Measurements from ENCODE around the gene KCNK3. TPM values are rescaled to one million over a fixed set of nuclear protein-coding genes. Genes with fewer than 3 reads are reported as not detected.

The KCNK3 gene
- total and polyA plus RNA-seq, 2 of the 13 experiments (the other 11 are each of a cell fraction or from before 2014, with no cell fraction given): not detected

DNA sequence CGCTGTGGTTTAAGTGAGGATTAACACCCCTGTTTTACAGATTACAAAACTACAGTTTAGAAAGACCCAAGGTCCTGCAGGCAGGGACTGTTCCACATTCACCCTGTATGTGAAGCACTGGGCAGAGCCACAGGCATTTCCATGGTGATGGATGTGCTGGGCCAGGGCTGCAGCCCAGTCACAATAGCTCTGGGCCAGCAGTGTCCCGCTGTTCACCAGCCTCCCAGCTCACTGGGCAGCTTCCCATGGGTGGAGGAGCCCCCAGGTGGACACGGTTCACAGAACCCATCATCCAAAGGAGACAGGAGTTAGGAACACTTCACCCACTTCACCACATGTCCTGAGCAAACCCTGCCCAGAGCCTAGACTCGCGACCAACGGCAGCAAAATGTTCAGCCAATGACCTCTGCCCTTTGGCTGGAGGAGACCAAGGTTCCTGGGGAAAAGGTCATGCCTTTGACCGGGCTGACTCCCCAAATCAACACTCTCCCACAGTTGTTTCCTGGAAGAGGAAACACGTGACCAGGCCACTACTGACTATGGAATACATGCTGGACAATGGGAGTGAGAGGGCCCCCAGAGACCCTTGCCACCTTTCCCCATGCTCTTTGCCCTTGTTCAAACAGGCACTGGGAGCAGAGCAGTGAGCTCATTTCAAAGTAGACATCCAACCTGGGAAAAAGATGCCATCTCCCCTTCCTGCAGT is 43.5 kb downstream of the KCNK3 start (continued):
- TF ChIP-seq EED (CRISPR knock-in tag; IDR thresholded peaks at IDR 0.05) (no peak), MEIS2 (CRISPR knock-in tag; IDR thresholded peaks at IDR 0.05) (no peak), ZNF431 (CRISPR knock-in tag; IDR thresholded peaks at IDR 0.05; ENCODE audit: borderline replicate concordance, low read depth) (0 out of 2 replicates have a peak, but pooled peaks have one; percentile 20), ZNF30 (CRISPR knock-in tag; IDR thresholded peaks at IDR 0.05) (no peak), ZNF496 (CRISPR knock-in tag; IDR thresholded peaks at IDR 0.05; ENCODE audit: insufficient replicate concordance) (no peak), ZFP41 (CRISPR knock-in tag; IDR thresholded peaks at IDR 0.05; ENCODE audit: borderline replicate concordance) (no peak), MTA3 (CRISPR knock-in tag; IDR thresholded peaks at IDR 0.05) (no peak), ZNF468 (CRISPR knock-in tag; IDR thresholded peaks at IDR 0.05) (no peak), AHR (CRISPR knock-in tag; IDR thresholded peaks at IDR 0.05) (no peak), ZNF552 (CRISPR knock-in tag; IDR thresholded peaks at IDR 0.05; ENCODE audit: borderline replicate concordance) (no peak), FOXK2 (IDR thresholded peaks at IDR 0.05) (peak; percentile 45; the same call in 1 of the 2 replicates), NR2C2 (CRISPR knock-in tag; IDR thresholded peaks at IDR 0.05; ENCODE audit: borderline replicate concordance) (peak; percentile 91), ZNF451 (CRISPR knock-in tag; IDR thresholded peaks at IDR 0.05) (no peak)
- TF ChIP-seq, protein P1, sequence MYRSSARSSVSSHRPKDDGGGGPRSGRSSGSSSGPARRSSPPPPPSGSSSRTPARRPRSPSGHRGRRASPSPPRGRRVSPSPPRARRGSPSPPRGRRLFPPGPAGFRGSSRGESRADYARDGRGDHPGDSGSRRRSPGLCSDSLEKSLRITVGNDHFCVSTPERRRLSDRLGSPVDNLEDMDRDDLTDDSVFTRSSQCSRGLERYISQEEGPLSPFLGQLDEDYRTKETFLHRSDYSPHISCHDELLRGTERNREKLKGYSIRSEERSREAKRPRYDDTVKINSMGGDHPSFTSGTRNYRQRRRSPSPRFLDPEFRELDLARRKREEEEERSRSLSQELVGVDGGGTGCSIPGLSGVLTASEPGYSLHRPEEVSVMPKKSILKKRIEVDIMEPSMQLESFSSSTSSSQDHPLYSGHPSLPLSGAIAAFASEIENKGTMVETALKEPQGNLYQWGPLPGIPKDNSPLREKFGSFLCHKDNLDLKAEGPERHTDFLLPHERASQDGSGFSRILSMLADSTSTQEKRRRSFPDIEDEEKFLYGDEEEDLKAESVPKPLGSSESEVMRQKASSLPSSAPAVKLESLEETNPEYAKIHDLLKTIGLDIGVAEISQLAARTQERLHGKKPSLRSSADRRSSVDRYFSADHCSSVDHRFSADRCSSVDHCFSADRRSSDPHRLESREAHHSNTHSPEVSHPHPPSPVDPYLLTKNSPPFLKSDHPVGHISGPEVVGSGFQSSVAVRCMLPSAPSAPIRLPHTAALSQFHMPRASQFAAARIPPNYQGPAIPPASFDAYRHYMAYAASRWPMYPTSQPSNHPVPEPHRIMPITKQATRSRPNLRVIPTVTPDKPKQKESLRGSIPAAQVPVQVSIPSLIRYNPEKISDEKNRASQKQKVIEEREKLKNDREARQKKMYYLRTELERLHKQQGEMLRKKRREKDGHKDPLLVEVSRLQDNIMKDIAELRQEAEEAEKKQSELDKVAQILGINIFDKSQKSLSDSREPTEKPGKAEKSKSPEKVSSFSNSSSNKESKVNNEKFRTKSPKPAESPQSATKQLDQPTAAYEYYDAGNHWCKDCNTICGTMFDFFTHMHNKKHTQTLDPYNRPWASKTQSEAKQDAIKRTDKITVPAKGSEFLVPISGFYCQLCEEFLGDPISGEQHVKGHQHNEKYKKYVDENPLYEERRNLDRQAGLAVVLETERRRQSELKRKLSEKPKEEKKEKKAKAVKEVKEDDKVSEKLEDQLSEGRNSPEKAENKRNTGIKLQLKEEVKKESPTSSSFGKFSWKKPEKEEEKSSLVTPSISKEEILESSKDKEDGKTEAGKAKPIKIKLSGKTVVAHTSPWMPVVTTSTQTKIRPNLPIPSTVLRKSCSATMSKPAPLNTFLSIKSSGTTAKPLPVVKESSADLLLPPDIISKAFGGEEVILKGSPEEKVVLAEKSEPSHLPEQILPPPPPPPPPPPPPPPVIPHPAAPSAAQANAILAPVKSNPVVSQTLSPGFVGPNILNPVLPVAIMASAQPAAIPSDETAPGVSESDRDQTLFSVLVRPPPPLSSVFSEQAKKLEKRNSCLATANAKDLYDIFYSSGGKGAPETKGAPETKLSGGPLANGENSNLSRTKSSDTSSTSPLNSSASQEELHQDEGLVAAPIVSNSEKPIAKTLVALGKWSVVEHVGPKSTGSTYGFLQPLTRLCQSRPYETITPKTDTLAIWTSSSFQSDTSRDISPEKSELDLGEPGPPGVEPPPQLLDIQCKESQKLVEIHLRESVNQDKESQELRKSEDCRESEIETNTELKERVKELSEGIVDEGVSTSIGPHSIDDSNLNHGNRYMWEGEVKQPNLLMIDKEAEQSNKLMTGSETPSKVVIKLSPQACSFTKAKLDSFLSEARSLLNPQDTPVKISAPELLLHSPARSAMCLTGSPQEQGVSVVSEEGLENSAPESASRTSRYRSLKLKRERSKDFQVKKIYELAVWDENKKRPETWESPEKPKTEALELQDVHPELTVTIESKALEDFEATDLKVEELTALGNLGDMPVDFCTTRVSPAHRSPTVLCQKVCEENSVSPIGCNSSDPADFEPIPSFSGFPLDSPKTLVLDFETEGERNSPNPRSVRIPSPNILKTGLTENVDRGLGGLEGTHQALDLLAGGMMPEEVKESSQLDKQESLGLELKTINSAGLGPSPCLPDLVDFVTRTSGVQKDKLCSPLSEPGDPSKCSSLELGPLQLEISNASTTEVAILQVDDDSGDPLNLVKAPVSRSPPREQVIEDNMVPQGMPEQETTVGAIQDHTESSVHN (CRISPR knock-in tag; IDR thresholded peaks at IDR 0.05): no peak
- TF ChIP-seq, protein P2, sequence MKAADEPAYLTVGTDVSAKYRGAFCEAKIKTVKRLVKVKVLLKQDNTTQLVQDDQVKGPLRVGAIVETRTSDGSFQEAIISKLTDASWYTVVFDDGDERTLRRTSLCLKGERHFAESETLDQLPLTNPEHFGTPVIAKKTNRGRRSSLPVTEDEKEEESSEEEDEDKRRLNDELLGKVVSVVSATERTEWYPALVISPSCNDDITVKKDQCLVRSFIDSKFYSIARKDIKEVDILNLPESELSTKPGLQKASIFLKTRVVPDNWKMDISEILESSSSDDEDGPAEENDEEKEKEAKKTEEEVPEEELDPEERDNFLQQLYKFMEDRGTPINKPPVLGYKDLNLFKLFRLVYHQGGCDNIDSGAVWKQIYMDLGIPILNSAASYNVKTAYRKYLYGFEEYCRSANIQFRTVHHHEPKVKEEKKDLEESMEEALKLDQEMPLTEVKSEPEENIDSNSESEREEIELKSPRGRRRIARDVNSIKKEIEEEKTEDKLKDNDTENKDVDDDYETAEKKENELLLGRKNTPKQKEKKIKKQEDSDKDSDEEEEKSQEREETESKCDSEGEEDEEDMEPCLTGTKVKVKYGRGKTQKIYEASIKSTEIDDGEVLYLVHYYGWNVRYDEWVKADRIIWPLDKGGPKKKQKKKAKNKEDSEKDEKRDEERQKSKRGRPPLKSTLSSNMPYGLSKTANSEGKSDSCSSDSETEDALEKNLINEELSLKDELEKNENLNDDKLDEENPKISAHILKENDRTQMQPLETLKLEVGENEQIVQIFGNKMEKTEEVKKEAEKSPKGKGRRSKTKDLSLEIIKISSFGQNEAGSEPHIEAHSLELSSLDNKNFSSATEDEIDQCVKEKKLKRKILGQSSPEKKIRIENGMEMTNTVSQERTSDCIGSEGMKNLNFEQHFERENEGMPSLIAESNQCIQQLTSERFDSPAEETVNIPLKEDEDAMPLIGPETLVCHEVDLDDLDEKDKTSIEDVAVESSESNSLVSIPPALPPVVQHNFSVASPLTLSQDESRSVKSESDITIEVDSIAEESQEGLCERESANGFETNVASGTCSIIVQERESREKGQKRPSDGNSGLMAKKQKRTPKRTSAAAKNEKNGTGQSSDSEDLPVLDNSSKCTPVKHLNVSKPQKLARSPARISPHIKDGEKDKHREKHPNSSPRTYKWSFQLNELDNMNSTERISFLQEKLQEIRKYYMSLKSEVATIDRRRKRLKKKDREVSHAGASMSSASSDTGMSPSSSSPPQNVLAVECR (CRISPR knock-in tag; IDR thresholded peaks at IDR 0.05; ENCODE audit: borderline replicate concordance): no peak
- TF ChIP-seq, protein P3, sequence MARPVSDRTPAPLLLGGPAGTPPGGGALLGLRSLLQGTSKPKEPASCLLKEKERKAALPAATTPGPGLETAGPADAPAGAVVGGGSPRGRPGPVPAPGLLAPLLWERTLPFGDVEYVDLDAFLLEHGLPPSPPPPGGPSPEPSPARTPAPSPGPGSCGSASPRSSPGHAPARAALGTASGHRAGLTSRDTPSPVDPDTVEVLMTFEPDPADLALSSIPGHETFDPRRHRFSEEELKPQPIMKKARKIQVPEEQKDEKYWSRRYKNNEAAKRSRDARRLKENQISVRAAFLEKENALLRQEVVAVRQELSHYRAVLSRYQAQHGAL (CRISPR knock-in tag; IDR thresholded peaks at IDR 0.05; ENCODE audit: not compliant biosample characterization): no peak

Data from HepG2 (cell line).